Measurements from ENCODE around the gene PPP1R12A. TPM values are rescaled to one million over a fixed set of nuclear protein-coding genes. Genes with fewer than 3 reads are reported as not detected.

Gene PPP1R12A
- total and polyA plus RNA-seq, 8 donors, result 62.9 to 137 (median 117) TPM

- H3K9me3 ChIP-seq, result no peaks in the 10 kb centered on the region
- no peak overlapping the region for H3K27ac ChIP-seq
- intact Hi-C loops (cut with DNase I), result no loop called here
- no peaks in the 10 kb centered on the region for H3K36me3 ChIP-seq
- H3K4me3 ChIP-seq, result no peak overlapping the region
- TF ChIP-seq, protein P1, sequence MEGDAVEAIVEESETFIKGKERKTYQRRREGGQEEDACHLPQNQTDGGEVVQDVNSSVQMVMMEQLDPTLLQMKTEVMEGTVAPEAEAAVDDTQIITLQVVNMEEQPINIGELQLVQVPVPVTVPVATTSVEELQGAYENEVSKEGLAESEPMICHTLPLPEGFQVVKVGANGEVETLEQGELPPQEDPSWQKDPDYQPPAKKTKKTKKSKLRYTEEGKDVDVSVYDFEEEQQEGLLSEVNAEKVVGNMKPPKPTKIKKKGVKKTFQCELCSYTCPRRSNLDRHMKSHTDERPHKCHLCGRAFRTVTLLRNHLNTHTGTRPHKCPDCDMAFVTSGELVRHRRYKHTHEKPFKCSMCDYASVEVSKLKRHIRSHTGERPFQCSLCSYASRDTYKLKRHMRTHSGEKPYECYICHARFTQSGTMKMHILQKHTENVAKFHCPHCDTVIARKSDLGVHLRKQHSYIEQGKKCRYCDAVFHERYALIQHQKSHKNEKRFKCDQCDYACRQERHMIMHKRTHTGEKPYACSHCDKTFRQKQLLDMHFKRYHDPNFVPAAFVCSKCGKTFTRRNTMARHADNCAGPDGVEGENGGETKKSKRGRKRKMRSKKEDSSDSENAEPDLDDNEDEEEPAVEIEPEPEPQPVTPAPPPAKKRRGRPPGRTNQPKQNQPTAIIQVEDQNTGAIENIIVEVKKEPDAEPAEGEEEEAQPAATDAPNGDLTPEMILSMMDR (IDR thresholded peaks at IDR 0.05), result no peak
- no peaks in the 10 kb centered on the region for H3K27me3 ChIP-seq
- ATAC-seq (no peak), DNase-seq (no peak)
- peaks cover 0 to 58% of the 10 kb centered on the region in 2 donors for H3K4me1 ChIP-seq
Observed at GRCh38 chr12:79921786-79922185, 13.1 kb downstream of the PPP1R12A start.

DNA sequence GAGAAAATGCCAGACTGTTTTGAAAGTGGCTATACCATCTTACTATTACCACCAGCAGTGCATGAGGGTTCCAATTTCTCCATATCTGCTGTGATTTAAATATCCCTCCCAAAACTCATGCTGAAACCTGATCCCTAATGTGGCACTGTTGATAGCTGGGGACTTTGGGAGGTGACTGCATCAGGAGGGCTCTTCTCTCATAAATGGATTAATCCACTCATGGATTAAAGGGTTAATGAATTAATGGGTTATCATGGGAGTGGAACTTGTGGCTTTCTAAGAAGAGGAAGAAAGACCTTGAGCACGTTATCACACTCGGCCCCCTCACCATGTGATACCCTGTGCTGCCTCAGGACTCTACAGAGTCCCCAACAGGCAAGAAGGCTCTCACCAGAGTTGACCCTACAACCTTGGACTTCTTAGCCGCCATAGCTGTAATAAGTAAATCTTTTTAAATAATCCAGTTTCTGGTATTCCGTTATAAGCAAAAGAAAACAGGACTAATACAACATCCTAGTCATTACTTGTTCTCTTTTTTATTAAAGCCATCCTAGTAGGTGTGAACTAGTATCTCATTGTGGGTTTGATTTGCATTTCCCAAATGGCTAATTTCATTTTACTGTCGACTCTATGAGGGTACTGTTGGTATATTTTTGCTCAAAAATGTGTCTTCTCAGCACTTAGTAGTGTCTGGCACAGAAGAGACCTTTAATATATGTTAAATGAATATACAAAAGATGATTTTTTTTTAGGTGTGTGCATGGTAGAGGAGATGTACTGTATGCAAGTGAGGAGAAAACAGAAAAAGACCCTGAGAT, 14.3 kb downstream of the PPP1R12A start:
- Histone ChIP-seq H3K4me3 (no peak overlapping the region), H3K9me3 (no peaks in the 10 kb centered on the region), H3K27ac (no peak overlapping the region), H3K4me1 (peaks cover 0 to 59% of the 10 kb centered on the region in 2 donors), H3K27me3 (no peaks in the 10 kb centered on the region), H3K36me3 (no peaks in the 10 kb centered on the region)
- TF ChIP-seq, protein P1 (IDR thresholded peaks at IDR 0.05), result no peak
- no peak for ATAC-seq
- intact Hi-C loops (cut with DNase I), result no loop called here
- DNase-seq, result no peak

DNA sequence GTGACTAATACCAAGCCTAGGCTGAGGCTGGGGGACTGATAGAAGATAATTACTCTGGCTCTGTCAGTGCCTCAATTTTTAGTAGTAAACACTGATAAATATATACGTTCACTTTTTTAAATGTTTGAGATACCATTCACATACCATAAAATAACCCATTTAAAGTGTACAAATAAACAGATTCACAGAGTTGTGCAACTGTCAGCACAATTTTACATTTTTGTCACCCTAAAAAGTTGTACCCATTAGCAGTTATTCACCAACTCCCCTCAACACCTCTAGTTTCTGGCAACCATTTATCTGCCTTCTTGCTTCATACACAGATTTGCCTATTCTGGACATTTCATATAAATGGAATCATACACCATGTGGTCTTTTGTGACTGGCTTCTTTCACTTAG, 15.1 kb downstream of the PPP1R12A start:
- H3K4me3 ChIP-seq, result no peak overlapping the region

GRCh38 chr12:79916826-79917225, 18.1 kb downstream of the PPP1R12A start:
- no peak for DNase-seq
- Histone ChIP-seq H3K9me3 (no peaks in the 10 kb centered on the region), H3K27me3 (no peaks in the 10 kb centered on the region), H3K4me3 (no peak overlapping the region), H3K27ac (no peak overlapping the region), H3K36me3 (no peaks in the 10 kb centered on the region), H3K4me1 (peaks cover 0 to 68% of the 10 kb centered on the region in 2 donors)
- intact Hi-C loops (cut with DNase I), result no loop called here
- no peak for ATAC-seq
- TF ChIP-seq, protein P1 (IDR thresholded peaks at IDR 0.05), result no peak

More for the DNA sequence above, 15.1 kb downstream of the PPP1R12A start:
- no peaks in the 10 kb centered on the region for H3K27me3 ChIP-seq
- no peaks in the 10 kb centered on the region for H3K36me3 ChIP-seq
- H3K9me3 ChIP-seq, result no peaks in the 10 kb centered on the region
- TF ChIP-seq, protein P1 (IDR thresholded peaks at IDR 0.05), result no peak
- peaks cover 0 to 61% of the 10 kb centered on the region in 2 donors for H3K4me1 ChIP-seq
- no peak for DNase-seq
- no peak for ATAC-seq
- intact Hi-C loops (cut with DNase I), result no loop called here
- H3K27ac ChIP-seq, result no peak overlapping the region

DNA sequence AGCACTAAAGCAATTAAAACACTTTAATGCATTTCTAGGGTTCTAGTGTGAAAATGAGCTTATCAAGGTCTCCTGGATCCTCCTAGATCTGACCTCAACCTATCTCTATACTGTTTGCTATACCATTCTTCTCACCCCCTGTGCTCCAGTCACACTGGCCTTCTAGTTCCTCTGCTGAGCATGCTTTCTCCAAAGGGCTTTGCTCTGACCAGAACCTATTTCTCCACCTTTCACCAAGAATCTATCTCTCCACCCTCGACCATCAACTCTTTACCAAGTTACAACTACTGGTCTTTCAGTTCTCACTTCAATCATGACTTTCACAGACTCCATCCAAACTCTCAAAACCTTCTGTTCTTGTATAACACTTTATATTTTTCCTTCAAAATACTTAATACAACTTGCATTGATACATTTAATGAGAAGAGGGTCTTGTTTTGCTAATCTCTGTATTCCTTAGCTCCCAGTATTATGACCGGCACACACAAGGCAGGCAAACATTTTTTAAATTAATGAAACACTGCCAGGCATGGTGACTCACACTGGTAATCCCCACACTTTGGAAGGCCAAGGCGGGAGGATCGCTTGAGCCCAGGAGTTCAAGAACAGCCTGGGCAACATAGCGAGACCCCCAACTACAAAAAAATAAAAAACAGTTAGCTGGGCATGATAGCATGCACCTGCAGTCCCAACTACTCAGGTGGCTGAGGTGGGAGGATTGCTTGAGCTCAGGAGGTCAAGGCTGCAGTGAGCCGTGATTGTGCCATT, 22.8 kb downstream of the PPP1R12A start:
- Histone ChIP-seq H3K36me3 (no peaks in the 10 kb centered on the region), H3K4me3 (no peak overlapping the region), H3K27ac (no peak overlapping the region), H3K4me1 (peaks cover 0 to 56% of the 10 kb centered on the region in 2 donors), H3K9me3 (no peaks in the 10 kb centered on the region), H3K27me3 (no peaks in the 10 kb centered on the region)
- ATAC-seq (no peak), DNase-seq (no peak)
- intact Hi-C loops (cut with DNase I), result no loop called here
- TF ChIP-seq, protein P1 (IDR thresholded peaks at IDR 0.05), result no peak

Data from left lung (tissue), 10 donors.